H9 (cell line): ENCODE measurements around the gene DGUOK. TPM values are rescaled to one million over a fixed set of nuclear protein-coding genes. Genes with fewer than 3 reads are reported as not detected.
A peak's percentile ranks its signal among the peaks of the same experiment; 100 is the strongest.

Experiments
- DNase-seq: peaks from one replicate; pipeline ENCODE4 v3.0.0-alpha.2; 2017
- H2AFZ ChIP-seq: one replicate; pipeline ENCODE4 v1.6.1; 2013; ENCODE audit warnings: mild to moderate bottlenecking, low read length, control low read depth, moderate library complexity
- H2AK5ac ChIP-seq: 2 replicates; pipeline ENCODE4 v1.6.1; 2013; ENCODE audit warnings: low read length, control low read depth, mixed read lengths; ENCODE audit not compliant: insufficient read length
- H2BK120ac ChIP-seq: one replicate; pipeline ENCODE4 v1.6.1; 2013; ENCODE audit warnings: low read depth, mild to moderate bottlenecking, low read length, control low read depth, inconsistent platforms; ENCODE audit not compliant: poor library complexity, severe bottlenecking
- H2BK12ac ChIP-seq: 2 replicates; pipeline ENCODE4 v1.6.1; 2013; ENCODE audit warnings: low read length, control low read depth, mixed read lengths, low read depth; ENCODE audit not compliant: insufficient read length
- H2BK15ac ChIP-seq: 2 replicates; pipeline ENCODE4 v1.6.1; 2013; ENCODE audit warnings: low read depth, low read length, control low read depth
- H2BK20ac ChIP-seq: one replicate; pipeline ENCODE4 v1.6.1; 2013; ENCODE audit warnings: low read depth, mild to moderate bottlenecking, low read length, control low read depth, inconsistent platforms; ENCODE audit not compliant: poor library complexity, severe bottlenecking
- H2BK5ac ChIP-seq: 2 replicates; pipeline ENCODE4 v1.6.1; 2013; ENCODE audit warnings: low read length, control low read depth, mixed read lengths; ENCODE audit not compliant: insufficient read length
- H3K14ac ChIP-seq: 2 replicates; pipeline ENCODE4 v1.6.1; 2013; ENCODE audit warnings: low read length, control low read depth; ENCODE audit not compliant: insufficient read depth
- H3K18ac ChIP-seq: 2 replicates; pipeline ENCODE4 v1.6.1; 2013; ENCODE audit warnings: low read depth, mild to moderate bottlenecking, mixed read lengths, low read length, control low read depth; ENCODE audit not compliant: insufficient read length
- H3K23ac ChIP-seq: 2 replicates; pipeline ENCODE4 v1.6.1; 2013; ENCODE audit warnings: low read length, control low read depth, mixed read lengths, low read depth; ENCODE audit not compliant: insufficient read length
- H3K23me2 ChIP-seq: 2 replicates; pipeline ENCODE4 v1.6.1; 2013; ENCODE audit warnings: low read depth, mild to moderate bottlenecking, mixed read lengths, low read length, control low read depth; ENCODE audit not compliant: insufficient read length, poor library complexity, severe bottlenecking
- H3K27ac ChIP-seq: 2 replicates; pipeline ENCODE4 v1.5.1; 2013; ENCODE audit warnings: low read length, control low read depth, mixed read lengths, low read depth; ENCODE audit not compliant: insufficient read length
- H3K27me3 ChIP-seq: 2 replicates; pipeline ENCODE4 v1.6.1; 2013; ENCODE audit warnings: low read length, control low read depth, inconsistent platforms; ENCODE audit not compliant: insufficient read depth
- H3K4ac ChIP-seq: 2 replicates; pipeline ENCODE4 v1.6.1; 2013; ENCODE audit warnings: low read depth, mild to moderate bottlenecking, control low read depth, inconsistent platforms, low read length, moderate library complexity
- H3K4me1 ChIP-seq: 2 replicates; pipeline ENCODE4 v1.6.1; 2013; ENCODE audit warnings: low read length, control low read depth, inconsistent platforms; ENCODE audit not compliant: insufficient read depth
- H3K4me2 ChIP-seq: 2 replicates; pipeline ENCODE4 v1.6.1; 2013; ENCODE audit warnings: low read length, control low read depth, mixed read lengths; ENCODE audit not compliant: insufficient read length, insufficient read depth
- H3K56ac ChIP-seq: 2 replicates; pipeline ENCODE4 v1.6.1; 2013; ENCODE audit warnings: low read depth, mild to moderate bottlenecking, mixed read lengths, low read length, control low read depth; ENCODE audit not compliant: insufficient read length
- H3K79me1 ChIP-seq: 2 replicates; pipeline ENCODE4 v1.6.1; 2013; ENCODE audit warnings: low read depth, mild to moderate bottlenecking, moderate library complexity, low read length, control low read depth, inconsistent platforms; ENCODE audit not compliant: insufficient read depth, poor library complexity, severe bottlenecking
- H3K79me2 ChIP-seq: 2 replicates; pipeline ENCODE4 v1.6.1; 2013; ENCODE audit warnings: low read length, control low read depth, inconsistent platforms; ENCODE audit not compliant: insufficient read depth
- H3K9ac ChIP-seq: 2 replicates; pipeline ENCODE4 v1.6.1; 2013; ENCODE audit warnings: low read length, control low read depth, mixed read lengths; ENCODE audit not compliant: insufficient read length; ENCODE audit errors: extremely low read depth
- H3K9me3 ChIP-seq: one replicate; pipeline ENCODE4 v1.6.1; 2013; ENCODE audit warnings: low read depth, low read length, inconsistent platforms; ENCODE audit not compliant: control insufficient read depth
- H3T11ph ChIP-seq: one replicate; pipeline ENCODE4 v1.6.1; 2013; ENCODE audit warnings: mild to moderate bottlenecking, low read length, control low read depth, inconsistent platforms
- H4K20me1 ChIP-seq: one replicate; pipeline ENCODE4 v1.6.1; 2013; ENCODE audit not compliant: control insufficient read depth, insufficient read length, insufficient read depth
- H4K5ac ChIP-seq: 2 replicates; pipeline ENCODE4 v1.6.1; 2013; ENCODE audit warnings: low read depth, mild to moderate bottlenecking, mixed read lengths, low read length, control low read depth; ENCODE audit not compliant: insufficient read length
- H4K8ac ChIP-seq: replicated peaks from 2 replicates; pipeline ENCODE4 v1.6.1; 2013; ENCODE audit warnings: low read length, control low read depth, mixed read lengths, low read depth; ENCODE audit not compliant: insufficient read length
- H4K91ac ChIP-seq: 2 replicates; pipeline ENCODE4 v1.6.1; 2013; ENCODE audit warnings: low read depth, mild to moderate bottlenecking, moderate library complexity, mixed read lengths, low read length, control low read depth; ENCODE audit not compliant: insufficient read length
- H3K27ac Mint-ChIP-seq, 3 experiments: 2 replicates in 2 of 3; 3 replicates in 1 of 3; pipeline ENCODE4 v1.8.0; 2020 to 2021; ENCODE audit warnings: mixed read lengths in 3 of 3, mild to moderate bottlenecking in 1 of 3, moderate library complexity in 1 of 3
- H3K27me3 Mint-ChIP-seq: 2 replicates; pipeline ENCODE4 v1.8.0; 2021; ENCODE audit warnings: low read depth, mild to moderate bottlenecking, moderate library complexity, mixed read lengths
- H3K36me3 Mint-ChIP-seq, 3 experiments: 2 replicates in 2 of 3; 3 replicates in 1 of 3; pipeline ENCODE4 v1.8.0; 2020 to 2021; ENCODE audit warnings: low read depth in 3 of 3, mixed read lengths in 3 of 3; ENCODE audit not compliant: insufficient read depth in 1 of 3
- H3K4me1 Mint-ChIP-seq, 2 experiments: 2 replicates each; pipeline ENCODE4 v1.8.0; 2020; ENCODE audit warnings: mixed read lengths in 2 of 2
- H3K4me3 Mint-ChIP-seq, 2 experiments: 2 replicates in 1 of 2; 3 replicates in 1 of 2; pipeline ENCODE4 v1.8.0; 2020 to 2021; ENCODE audit warnings: mild to moderate bottlenecking in 2 of 2, mixed read lengths in 2 of 2, moderate library complexity in 1 of 2
- H3K9me3 Mint-ChIP-seq, 2 experiments: 2 replicates in 1 of 2; 3 replicates in 1 of 2; pipeline ENCODE4 v1.8.0; 2020; ENCODE audit warnings: mild to moderate bottlenecking in 2 of 2, mixed read lengths in 2 of 2, moderate library complexity in 1 of 2
- WGBS: extraction: QIAGEN DNeasy Blood & Tissue Kit; methylation state at CpG from one replicate; pipeline ENCODE4 v1.1.7; 2013; ENCODE audit warnings: missing lambda C conversion rate, low lambda C conversion rate, mixed read lengths; ENCODE audit not compliant: insufficient read length; ENCODE audit errors: extremely low coverage; 5-methylcytosine and 5-hydroxymethylcytosine counted together
- total RNA-seq: library from RNA; stranded (reverse); gene quantifications from 2 replicates; pipeline ENCODE4 v1.2.1, GENCODE V29; 2021
- TF ChIP-seq, protein P1 (sequence below): fragments of 200-600 bp; sonication (generic); conservative IDR thresholded peaks from 3 replicates; pipeline ENCODE4 v1.8.0; 2021; ENCODE audit warnings: antibody characterized with exemption, mild to moderate bottlenecking

DGUOK gene
- total RNA-seq, 1 experiment from 2014 or later: 98.5 TPM

- H3K27me3 ChIP-seq: no peaks in the 10 kb centered on the region
- TF ChIP-seq, protein P1, sequence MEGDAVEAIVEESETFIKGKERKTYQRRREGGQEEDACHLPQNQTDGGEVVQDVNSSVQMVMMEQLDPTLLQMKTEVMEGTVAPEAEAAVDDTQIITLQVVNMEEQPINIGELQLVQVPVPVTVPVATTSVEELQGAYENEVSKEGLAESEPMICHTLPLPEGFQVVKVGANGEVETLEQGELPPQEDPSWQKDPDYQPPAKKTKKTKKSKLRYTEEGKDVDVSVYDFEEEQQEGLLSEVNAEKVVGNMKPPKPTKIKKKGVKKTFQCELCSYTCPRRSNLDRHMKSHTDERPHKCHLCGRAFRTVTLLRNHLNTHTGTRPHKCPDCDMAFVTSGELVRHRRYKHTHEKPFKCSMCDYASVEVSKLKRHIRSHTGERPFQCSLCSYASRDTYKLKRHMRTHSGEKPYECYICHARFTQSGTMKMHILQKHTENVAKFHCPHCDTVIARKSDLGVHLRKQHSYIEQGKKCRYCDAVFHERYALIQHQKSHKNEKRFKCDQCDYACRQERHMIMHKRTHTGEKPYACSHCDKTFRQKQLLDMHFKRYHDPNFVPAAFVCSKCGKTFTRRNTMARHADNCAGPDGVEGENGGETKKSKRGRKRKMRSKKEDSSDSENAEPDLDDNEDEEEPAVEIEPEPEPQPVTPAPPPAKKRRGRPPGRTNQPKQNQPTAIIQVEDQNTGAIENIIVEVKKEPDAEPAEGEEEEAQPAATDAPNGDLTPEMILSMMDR: no peak
- no peak overlapping the region for H2BK120ac ChIP-seq
- H2BK5ac ChIP-seq: no peak overlapping the region
- no peak overlapping the region for H4K8ac ChIP-seq
- H3K9me3 ChIP-seq: no peaks in the 10 kb centered on the region
- H4K20me1 ChIP-seq: no peaks in the 10 kb centered on the region
- no peak for DNase-seq
- H3K4me2 ChIP-seq: peak overlapping the region; percentile 31
- no peaks in the 10 kb centered on the region for H3K4me1 ChIP-seq
- H3K79me1 ChIP-seq: peaks cover 24% of the 10 kb centered on the region
- H3K4me1 Mint-ChIP-seq: peaks cover 21 to 23% of the 10 kb centered on the region in 2 experiments
- no peak overlapping the region for H2AK5ac ChIP-seq
- no peak overlapping the region for H3K14ac ChIP-seq
- peaks cover 0 to 21% (median 20%) of the 10 kb centered on the region in 3 experiments; a peak in 5 of 7 replicates for H3K36me3 Mint-ChIP-seq
- no peak overlapping the region for H3K18ac ChIP-seq
- WGBS: no CpG with 5 or more reads among the region's 2 CpGs
- H3K23ac ChIP-seq: no peak overlapping the region
- H3K23me2 ChIP-seq: peaks cover 5% of the 10 kb centered on the region
- H3K56ac ChIP-seq: no peak overlapping the region
- peak overlapping the region in 1 of 3 experiments; percentile 23; a peak in 1 of 7 replicates for H3K27ac Mint-ChIP-seq
- H3K79me2 ChIP-seq: peaks cover 35% of the 10 kb centered on the region; the same call in 1 of the 2 replicates
- H3K9ac ChIP-seq: peak overlapping the region; percentile 47
- H3T11ph ChIP-seq: no peak overlapping the region
- no peak overlapping the region for H3K4ac ChIP-seq
- H3K27ac ChIP-seq: no peak overlapping the region
- H2BK12ac ChIP-seq: no peak overlapping the region
- H3K27me3 Mint-ChIP-seq: peaks cover 1% of the 10 kb centered on the region; the same call in 1 of the 2 replicates
- no peak overlapping the region for H2AFZ ChIP-seq
- no peak overlapping the region for H2BK20ac ChIP-seq
- no peak overlapping the region for H4K5ac ChIP-seq
- peak overlapping the region; percentile 9 to 40; a peak in 3 of 5 replicates for H3K4me3 Mint-ChIP-seq
- no peak overlapping the region for H2BK15ac ChIP-seq
- H3K9me3 Mint-ChIP-seq: no peaks in the 10 kb centered on the region
- H4K91ac ChIP-seq: no peak overlapping the region
Measured at GRCh38 chr2:73928963-73929347, 2.3 kb downstream of the DGUOK start.
